H1 (cell line): Measurements from ENCODE around the gene HSD11B1. TPM values are rescaled to one million over a fixed set of nuclear protein-coding genes. Genes with fewer than 3 reads are reported as not detected.

ENCODE experiments used
- CTCF ChIA-PET: fragments of 300-600 bp; sonication (Branson Sonifier 250); formaldehyde crosslinking; loops from one replicate; lab custom pipeline; 2021; ENCODE audit not compliant: partially characterized antibody; lab: Charles Lee
- POLR2A ChIA-PET: fragments of 300-600 bp; sonication (Branson Sonifier 250); formaldehyde crosslinking; loops from one replicate; lab custom pipeline; 2021; ENCODE audit warnings: inconsistent platforms; ENCODE audit not compliant: partially characterized antibody; lab: Charles Lee
- DNase-seq, 2 experiments: peaks; one replicate each; pipeline versions ENCODE4 v3.0.0 to v3.0.0-alpha.2; 2010 to 2022; ENCODE audit warnings: low spot score in 2 of 2, low read depth in 1 of 2, mixed read lengths in 1 of 2
- FAIRE-seq: peaks from 2 replicates; lab custom pipeline; 2011; peaks lifted over from hg19 to GRCh38; lab: Jason Lieb, UNC
- H2AFZ ChIP-seq: 2 replicates; pipeline ENCODE4 v1.8.1; 2012; ENCODE audit warnings: low read length, inconsistent platforms
- H2AK5ac ChIP-seq: 2 replicates; pipeline ENCODE4 v1.6.1; 2013; ENCODE audit warnings: low read depth, low read length
- H2BK120ac ChIP-seq: replicated peaks from 2 replicates; pipeline ENCODE3; 2013; ENCODE audit warnings: low read depth, low read length, inconsistent platforms
- H2BK12ac ChIP-seq: 2 replicates; pipeline ENCODE4 v1.6.1; 2013; ENCODE audit warnings: low read depth, low read length
- H2BK15ac ChIP-seq: 2 replicates; pipeline ENCODE4 v1.6.1; 2013; ENCODE audit warnings: low read length
- H2BK20ac ChIP-seq: 2 replicates; pipeline ENCODE4 v1.6.1; 2013; ENCODE audit warnings: low read length
- H2BK5ac ChIP-seq: 2 replicates; pipeline ENCODE4 v1.6.1; 2013; ENCODE audit warnings: low read depth, low read length
- H3K14ac ChIP-seq: 2 replicates; pipeline ENCODE4 v1.6.1; 2013; ENCODE audit warnings: inconsistent platforms; ENCODE audit not compliant: insufficient read length
- H3K18ac ChIP-seq: 2 replicates; pipeline ENCODE4 v1.6.1; 2013; ENCODE audit warnings: low read length; ENCODE audit errors: extremely low read depth
- H3K23ac ChIP-seq: 2 replicates; pipeline ENCODE4 v1.6.1; 2013; ENCODE audit warnings: inconsistent platforms; ENCODE audit not compliant: insufficient read length
- H3K23me2 ChIP-seq: 2 replicates; pipeline ENCODE4 v1.6.1; 2013; ENCODE audit warnings: low read depth, low read length
- H3K27ac ChIP-seq: 2 replicates; pipeline ENCODE4 v1.6.1; 2011; ENCODE audit warnings: low read depth, low read length, inconsistent platforms
- H3K27me3 ChIP-seq, 4 experiments: replicated peaks in 1 of 4; 1 replicate in 1 of 4; 2 replicates in 3 of 4; pipeline versions ENCODE4 v1.6.1 to v1.8.1; 2011 to 2013; ENCODE audit warnings: low read length in 3 of 4, mild to moderate bottlenecking in 3 of 4, inconsistent platforms in 2 of 4, mixed read lengths in 2 of 4, moderate library complexity in 1 of 4; ENCODE audit not compliant: control insufficient read depth in 3 of 4, insufficient read depth in 3 of 4; ENCODE audit errors: extremely low read depth in 1 of 4
- H3K36me3 ChIP-seq, 4 experiments: 2 replicates each; pipeline versions ENCODE4 v1.6.1 to v1.8.1; 2011 to 2013; ENCODE audit warnings: mild to moderate bottlenecking in 4 of 4, low read length in 3 of 4, moderate library complexity in 2 of 4, control low read depth in 1 of 4, inconsistent platforms in 1 of 4; ENCODE audit not compliant: insufficient read depth in 4 of 4, control insufficient read depth in 2 of 4
- H3K4ac ChIP-seq: replicated peaks from 2 replicates; pipeline ENCODE3; 2013; ENCODE audit warnings: low read length, low read depth, mixed read lengths, inconsistent platforms; ENCODE audit not compliant: insufficient read length
- H3K4me1 ChIP-seq, 4 experiments: replicated peaks in 1 of 4; 1 replicate in 1 of 4; 2 replicates in 3 of 4; pipeline versions ENCODE4 v1.6.1 to v1.8.1; 2011 to 2013; ENCODE audit warnings: low read length in 3 of 4, inconsistent platforms in 2 of 4, mixed read lengths in 1 of 4; ENCODE audit not compliant: insufficient read depth in 4 of 4, control insufficient read depth in 3 of 4
- H3K4me2 ChIP-seq, 2 experiments: 2 replicates each; pipeline versions ENCODE4 v1.6.1 to v1.8.1; 2011 to 2013; ENCODE audit warnings: low read depth in 2 of 2, low read length in 2 of 2, control low read depth in 1 of 2, inconsistent platforms in 1 of 2, mild to moderate bottlenecking in 1 of 2; ENCODE audit not compliant: insufficient read depth in 1 of 2
- H3K4me3 ChIP-seq, 4 experiments: fragments of 200-600, 300-600 bp in 1 of 4; sonication (generic), shearing (Covaris generic), sonication (Bioruptor Twin) in 1 of 4; 2 replicates each; pipeline versions ENCODE4 v1.5.1 to v1.8.1; 2011 to 2016; ENCODE audit warnings: low read length in 4 of 4, low read depth in 3 of 4, control low read depth in 2 of 4, inconsistent platforms in 2 of 4, mild to moderate bottlenecking in 2 of 4, mixed read lengths in 1 of 4, moderate library complexity in 1 of 4; ENCODE audit not compliant: insufficient read depth in 2 of 4; ENCODE audit errors: extremely low read depth in 1 of 4
- H3K56ac ChIP-seq: replicated peaks from 2 replicates; pipeline ENCODE3; 2013; ENCODE audit warnings: low read depth, mild to moderate bottlenecking, mixed read lengths, low read length, inconsistent platforms; ENCODE audit not compliant: insufficient read length
- H3K79me1 ChIP-seq: 2 replicates; pipeline ENCODE4 v1.6.1; 2013; ENCODE audit warnings: low read depth, low read length, control low read depth
- H3K79me2 ChIP-seq, 2 experiments: 2 replicates each; pipeline versions ENCODE4 v1.6.1 to v1.8.1; 2012 to 2013; ENCODE audit warnings: low read length in 2 of 2, mild to moderate bottlenecking in 2 of 2, inconsistent platforms in 1 of 2; ENCODE audit not compliant: insufficient read depth in 2 of 2, control insufficient read depth in 1 of 2
- H3K9ac ChIP-seq, 4 experiments: replicated peaks in 1 of 4; 1 replicate in 1 of 4; 2 replicates in 3 of 4; pipeline versions ENCODE4 v1.6.1 to v1.8.1; 2011 to 2013; ENCODE audit warnings: low read depth in 3 of 4, low read length in 3 of 4, control low read depth in 2 of 4, mild to moderate bottlenecking in 2 of 4, moderate library complexity in 2 of 4, inconsistent platforms in 1 of 4; ENCODE audit errors: extremely low read depth in 1 of 4
- H3K9me3 ChIP-seq, 2 experiments: 2 replicates each; pipeline versions ENCODE4 v1.6.1 to v1.8.1; 2012 to 2013; ENCODE audit warnings: mild to moderate bottlenecking in 2 of 2, moderate library complexity in 2 of 2, control low read depth in 1 of 2, inconsistent platforms in 1 of 2, low read depth in 1 of 2, low read length in 1 of 2, mixed read lengths in 1 of 2; ENCODE audit not compliant: insufficient read depth in 2 of 2
- H4K20me1 ChIP-seq, 2 experiments: replicated peaks in 1 of 2; 2 replicates each; pipeline versions ENCODE3 to v1.8.1; 2011 to 2013; ENCODE audit warnings: inconsistent platforms in 2 of 2, low read length in 2 of 2, mild to moderate bottlenecking in 1 of 2; ENCODE audit not compliant: insufficient read depth in 2 of 2, control insufficient read depth in 1 of 2
- H4K5ac ChIP-seq: 2 replicates; pipeline ENCODE4 v1.6.1; 2013; ENCODE audit warnings: low read length, low read depth, mixed read lengths, inconsistent platforms; ENCODE audit not compliant: insufficient read length
- H4K8ac ChIP-seq: 2 replicates; pipeline ENCODE4 v1.8.0; 2013; ENCODE audit warnings: mild to moderate bottlenecking, moderate library complexity, low read length, inconsistent platforms; ENCODE audit not compliant: insufficient read depth; ENCODE audit errors: extremely low read depth
- H4K91ac ChIP-seq: replicated peaks from 2 replicates; pipeline ENCODE3; 2013; ENCODE audit warnings: low read length, mixed read lengths, inconsistent platforms; ENCODE audit not compliant: insufficient read length
- CBX8 ChIP-seq: fragments of 300-800, 300-1000 bp; sonication (generic); IDR thresholded peaks from 2 replicates; pipeline ENCODE4 v1.7.1; 2016; ENCODE audit warnings: low read depth, low read length, borderline replicate concordance
- HDAC2 ChIP-seq, 2 experiments: fragments of 300-600 bp in 1 of 2; sonication (generic) in 1 of 2; IDR thresholded peaks; 2 replicates each; pipeline ENCODE4 v1.6.1; 2011 to 2012; ENCODE audit warnings: low read depth in 2 of 2, low read length in 2 of 2, mild to moderate bottlenecking in 2 of 2, moderate library complexity in 2 of 2, borderline replicate concordance in 1 of 2, inconsistent platforms in 1 of 2
- JUN ChIP-seq: IDR thresholded peaks from 2 replicates; pipeline ENCODE4 v1.6.1; 2011; ENCODE audit warnings: low read depth, mild to moderate bottlenecking, improper control_type of control experiment, low read length
- KDM4A ChIP-seq: IDR thresholded peaks from one replicate; pipeline ENCODE4 v1.7.1; 2012; ENCODE audit warnings: low read depth, mild to moderate bottlenecking, moderate library complexity, low read length, inconsistent platforms; ENCODE audit not compliant: severe bottlenecking
- MAX ChIP-seq: IDR thresholded peaks from 2 replicates; pipeline ENCODE4 v1.6.1; 2012; ENCODE audit warnings: inconsistent platforms
- NANOG ChIP-seq: IDR thresholded peaks from 2 replicates; pipeline ENCODE4 v1.6.1; 2011; ENCODE audit warnings: low read length, low read depth, mild to moderate bottlenecking, inconsistent platforms; ENCODE audit not compliant: insufficient read depth, poor library complexity, severe bottlenecking
- SIRT6 ChIP-seq: IDR thresholded peaks from one replicate; pipeline ENCODE4 v1.7.1; 2012; ENCODE audit warnings: low read length, inconsistent platforms
- SIX5 ChIP-seq: IDR thresholded peaks from 2 replicates; pipeline ENCODE4 v1.6.1; 2011; ENCODE audit warnings: mild to moderate bottlenecking, low read depth, low read length
- SP4 ChIP-seq: IDR thresholded peaks from 2 replicates; pipeline ENCODE4 v1.6.1; 2012; ENCODE audit warnings: low read length, inconsistent platforms
- SUZ12 ChIP-seq: fragments of 200-600 bp; sonication (generic); IDR thresholded peaks from 2 replicates; pipeline ENCODE4 v1.6.1; 2012; ENCODE audit warnings: mild to moderate bottlenecking, inconsistent platforms, low read length, moderate library complexity, mixed read lengths
- TAF1 ChIP-seq: IDR thresholded peaks from 2 replicates; pipeline ENCODE4 v1.6.1; 2011; ENCODE audit warnings: mild to moderate bottlenecking, low read depth, low read length
- TAF7 ChIP-seq: optimal IDR thresholded peaks from 2 replicates; pipeline ENCODE3; 2011; ENCODE audit warnings: low read depth, mild to moderate bottlenecking, inconsistent platforms, low read length, moderate library complexity, borderline replicate concordance
- TEAD4 ChIP-seq: IDR thresholded peaks from 2 replicates; pipeline ENCODE4 v1.6.1; 2012; ENCODE audit warnings: low read depth, low read length, inconsistent platforms, mixed read lengths
- WGBS, 2 experiments: shearing (Covaris generic) in 1 of 2; methylation state at CpG; one replicate each; pipeline versions ENCODE4 v1.1.6 to v1.1.7; 2013 to 2015; ENCODE audit warnings: low lambda C conversion rate in 2 of 2, mixed read lengths in 2 of 2, inconsistent platforms in 1 of 2, low coverage in 1 of 2, missing lambda C conversion rate in 1 of 2; ENCODE audit not compliant: insufficient replicate concordance in 2 of 2, insufficient coverage in 1 of 2, insufficient read length in 1 of 2; ENCODE audit errors: extremely low coverage in 1 of 2, missing lambda C conversion rate in 1 of 2; 5-methylcytosine and 5-hydroxymethylcytosine counted together
- polyA plus RNA-seq, 7 experiments: library from polyadenylated mRNA; depleted of rRNA in 3 of 7; stranded (reverse) in 5 of 7; unstranded in 2 of 7; fragments of >200 nt in 5 of 7; fragments of 200-250 nt in 2 of 7; gene quantifications; 1 replicate in 5 of 7; 2 replicates in 1 of 7; 4 replicates in 1 of 7; pipeline versions ENCODE4 v1.2.1 to v1.2.3, GENCODE V29; 2011 to 2013; ENCODE audit warnings: missing spikeins in 2 of 7, mixed read lengths in 2 of 7
- total RNA-seq: library from RNA; stranded (reverse); fragmentation: NEBNext Ultra II Directional; extraction: Animal tissue kit (Norgen Biotek cat#: 25700); gene quantifications from 2 replicates; pipeline ENCODE4 v1.2.1, GENCODE V29; 2021
- TF ChIP-seq, protein P1 (sequence below): IDR thresholded peaks from 2 replicates; pipeline ENCODE4 v1.6.1; 2011; ENCODE audit warnings: low read length, improper control_type of control experiment

Gene HSD11B1
- total and polyA plus RNA-seq, 2 of the 8 experiments (the other 6 are each of a cell fraction or from before 2014, with no cell fraction given): not detected

GRCh38 chr1:209743145-209743482, 38.5 kb downstream of the HSD11B1 start:
- Histone ChIP-seq H3K9me3 (no peaks in the 10 kb centered on the region), H3K36me3 (no peaks in the 10 kb centered on the region), H2AFZ (no peak overlapping the region), H2BK20ac (no peak overlapping the region), H3K18ac (no peak overlapping the region), H3K9ac (no peak overlapping the region), H2BK12ac (no peak overlapping the region), H2BK5ac (no peak overlapping the region), H4K91ac (no peak overlapping the region), H2BK120ac (no peak overlapping the region), H4K5ac (no peak overlapping the region), H3K27ac (no peak overlapping the region), H3K27me3 (peaks cover 0 to under 1% (median 0%) of the 10 kb centered on the region in 4 experiments; a peak in 1 of 7 replicates), H3K79me1 (no peaks in the 10 kb centered on the region), H2AK5ac (no peak overlapping the region), H3K23me2 (no peaks in the 10 kb centered on the region), H3K23ac (no peak overlapping the region), H4K8ac (no peak overlapping the region), H3K4ac (no peak overlapping the region), H3K56ac (no peak overlapping the region), H3K79me2 (no peaks in the 10 kb centered on the region), H4K20me1 (no peaks in the 10 kb centered on the region), H3K4me1 (peaks cover 0 to 5% (median 0%) of the 10 kb centered on the region in 4 experiments; a peak in 1 of 7 replicates), H3K4me3 (no peak overlapping the region), H2BK15ac (no peak overlapping the region), H3K4me2 (no peak overlapping the region), H3K14ac (no peak overlapping the region)
- DNase-seq (no peak), FAIRE-seq (no peak)
- CTCF ChIA-PET: no interaction called here
- WGBS, 2 experiments: 94% methylated on average over 2 of the region's 2 CpGs; no CpG with 5 or more reads in 1 of the 2 experiments
- POLR2A ChIA-PET: no interaction called here
- TF ChIP-seq CBX8 (no peak), NANOG (no peak), MAX (no peak), TEAD4 (no peak), HDAC2 (IDR thresholded peaks at IDR 0.05; ENCODE audit: borderline replicate concordance in 1 of 2, low read depth in 2 of 2, low read length in 2 of 2) (no peak), SUZ12 (no peak), JUN (no peak), KDM4A (no peak), TAF1 (no peak), TAF7 (no peak), SIRT6 (no peak), SP4 (no peak), SIX5 (no peak)
- TF ChIP-seq, protein P1, sequence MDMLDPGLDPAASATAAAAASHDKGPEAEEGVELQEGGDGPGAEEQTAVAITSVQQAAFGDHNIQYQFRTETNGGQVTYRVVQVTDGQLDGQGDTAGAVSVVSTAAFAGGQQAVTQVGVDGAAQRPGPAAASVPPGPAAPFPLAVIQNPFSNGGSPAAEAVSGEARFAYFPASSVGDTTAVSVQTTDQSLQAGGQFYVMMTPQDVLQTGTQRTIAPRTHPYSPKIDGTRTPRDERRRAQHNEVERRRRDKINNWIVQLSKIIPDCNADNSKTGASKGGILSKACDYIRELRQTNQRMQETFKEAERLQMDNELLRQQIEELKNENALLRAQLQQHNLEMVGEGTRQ: no peak
